CD8-positive, alpha-beta memory T cell (primary cell): ENCODE data around the gene VWCE. TPM values are rescaled to one million over a fixed set of nuclear protein-coding genes. Genes with fewer than 3 reads are reported as not detected.

Source experiments
- CTCF ChIA-PET: fragments of 350-600 bp; sonication (Branson Sonifier 250); formaldehyde crosslinking; loops from one replicate; lab custom pipeline; 2021; ENCODE audit warnings: antibody characterized with exemption; lab: Charles Lee
- POLR2A ChIA-PET: fragments of 350-600 bp; sonication (Branson Sonifier 250); formaldehyde crosslinking; loops from one replicate; lab custom pipeline; 2021; ENCODE audit warnings: antibody characterized with exemption; lab: Charles Lee
- DNase-seq, 5 donors: peaks; one replicate each; pipeline versions ENCODE4 v3.0.0 to v3.0.0-alpha.2; 2020 to 2022; ENCODE audit warnings: mixed read lengths in 1 of 5
- H3K27ac ChIP-seq: one replicate; pipeline ENCODE4 v1.7.0; 2013; ENCODE audit warnings: low read depth, mild to moderate bottlenecking, low read length, moderate library complexity
- H3K27me3 ChIP-seq: 2 replicates; pipeline ENCODE4 v1.7.0; 2013; ENCODE audit warnings: low read length, mild to moderate bottlenecking; ENCODE audit not compliant: insufficient read depth, poor library complexity, severe bottlenecking
- H3K36me3 ChIP-seq: 2 replicates; pipeline ENCODE4 v1.7.0; 2013; ENCODE audit warnings: mild to moderate bottlenecking, low read length, moderate library complexity; ENCODE audit not compliant: insufficient read depth
- H3K4me1 ChIP-seq: 2 replicates; pipeline ENCODE4 v1.7.0; 2013; ENCODE audit warnings: mild to moderate bottlenecking, low read length, moderate library complexity; ENCODE audit not compliant: insufficient read depth
- H3K4me3 ChIP-seq: 2 replicates; pipeline ENCODE4 v1.7.0; 2013; ENCODE audit warnings: mild to moderate bottlenecking, low read length
- H3K9me3 ChIP-seq: 2 replicates; pipeline ENCODE4 v1.7.0; 2013; ENCODE audit warnings: mild to moderate bottlenecking, low read length
- H3K27ac Mint-ChIP-seq, 8 donors: one replicate each; pipeline ENCODE4 v1.8.0; 2020 to 2021; ENCODE audit warnings: mixed read lengths in 8 of 8, mild to moderate bottlenecking in 6 of 8, inconsistent platforms in 3 of 8, moderate library complexity in 3 of 8
- H3K27me3 Mint-ChIP-seq, 2 donors: one replicate each; pipeline ENCODE4 v1.8.0; 2020 to 2021; ENCODE audit warnings: mixed read lengths in 2 of 2, mild to moderate bottlenecking in 1 of 2, moderate library complexity in 1 of 2
- H3K36me3 Mint-ChIP-seq, 3 donors: one replicate each; pipeline ENCODE4 v1.8.0; 2020 to 2021; ENCODE audit warnings: mixed read lengths in 3 of 3, inconsistent platforms in 1 of 3, mild to moderate bottlenecking in 1 of 3
- H3K4me1 Mint-ChIP-seq, 3 donors: one replicate each; pipeline ENCODE4 v1.8.0; 2020 to 2021; ENCODE audit warnings: mixed read lengths in 3 of 3, inconsistent platforms in 1 of 3, mild to moderate bottlenecking in 1 of 3
- H3K4me3 Mint-ChIP-seq, 7 donors: one replicate each; pipeline ENCODE4 v1.8.0; 2020 to 2021; ENCODE audit warnings: mixed read lengths in 7 of 7, mild to moderate bottlenecking in 6 of 7, moderate library complexity in 4 of 7, inconsistent platforms in 2 of 7
- H3K9me3 Mint-ChIP-seq, 5 donors: one replicate each; pipeline ENCODE4 v1.8.0; 2020 to 2022; ENCODE audit warnings: mixed read lengths in 5 of 5, mild to moderate bottlenecking in 3 of 5, moderate library complexity in 2 of 5, inconsistent platforms in 1 of 5
- polyA plus RNA-seq: library from polyadenylated mRNA; unstranded; fragments of 300-500 nt; fragmentation: Illumina TruSeq; gene quantifications from one replicate; pipeline ENCODE4 v1.2.3, GENCODE V29; 2021
- total RNA-seq, 2 experiments: library from RNA; stranded (reverse); gene quantifications; one replicate each; pipeline ENCODE4 v1.2.3, GENCODE V29; 2021

VWCE gene
- total RNA-seq = 10 to 100 TPM; 11.3 to 12.4 TPM
- polyA plus RNA-seq = not detected

GRCh38 chr11:61294717-61295595 is at the start of gene VWCE:
Gene VWCE (minus strand): TSS chr11:61295316. CDS start chr11:61295037, 279 bp downstream.
- no peak within 1 kb of the TSS for H3K27ac ChIP-seq
- H3K9me3 Mint-ChIP-seq = no peaks in the 10 kb centered on the region
- no peaks in the 10 kb centered on the region for H3K9me3 ChIP-seq
- H3K36me3 Mint-ChIP-seq = peaks cover 4 to 22% (median 5%) of the 10 kb centered on the region in 3 donors
- peak within 1 kb of the TSS in 2 of 8 donors; percentile 61 to 83 for H3K27ac Mint-ChIP-seq
- peaks cover 18% of the 10 kb centered on the region for H3K4me1 ChIP-seq
- peak within 1 kb of the TSS; percentile 76 to 86 (median 79) for H3K4me3 Mint-ChIP-seq
- H3K4me1 Mint-ChIP-seq = peaks cover 27 to 45% (median 42%) of the 10 kb centered on the region in 3 donors
- H3K4me3 ChIP-seq = peak within 1 kb of the TSS; percentile 43
- peaks cover 13% of the 10 kb centered on the region in 2 donors for H3K27me3 Mint-ChIP-seq
- peaks cover 4% of the 10 kb centered on the region for H3K27me3 ChIP-seq
- peak; percentile 31 to 69 (median 50) for DNase-seq
- CTCF ChIA-PET = interaction anchor here (1.4 kb wide), 1 partner anchor 41 kb away, joined by 4 read pairs; no protein-coding TSS in a partner anchor
- POLR2A ChIA-PET = interaction anchor here (0.5 to 0.8 kb wide), 2 partner anchors 38 to 79 kb away, joined by 3 to 4 read pairs; partner anchors contain the start of genes DDB1 and TKFC
- H3K36me3 ChIP-seq = peaks cover 5% of the 10 kb centered on the region

- Histone ChIP-seq H3K27ac (no peak overlapping the region), H3K27me3 (no peaks in the 10 kb centered on the region), H3K4me1 (no peaks in the 10 kb centered on the region), H3K36me3 (peaks cover 9% of the 10 kb centered on the region), H3K9me3 (no peaks in the 10 kb centered on the region), H3K4me3 (no peak overlapping the region)
- CTCF ChIA-PET = interaction anchor here (1.0 kb wide), 1 partner anchor 8 kb away, joined by 4 read pairs; no protein-coding TSS in a partner anchor
- Mint-ChIP-seq H3K4me1 (no peaks in the 10 kb centered on the region), H3K27ac (peak overlapping the region in 2 of 8 donors; percentile 45 to 75), H3K9me3 (peaks cover 0 to 1% (median 0%) of the 10 kb centered on the region in 5 donors), H3K36me3 (peaks cover 0 to 47% (median 8%) of the 10 kb centered on the region in 3 donors), H3K4me3 (no peak overlapping the region), H3K27me3 (no peaks in the 10 kb centered on the region)
- POLR2A ChIA-PET = no interaction called here
- no peak for DNase-seq
These were observed 49.0 kb upstream of the VWCE start for GRCh38 chr11:61343792-61344745.

- Histone ChIP-seq H3K27me3 (no peaks in the 10 kb centered on the region), H3K27ac (peak overlapping the region; percentile 18), H3K4me1 (no peaks in the 10 kb centered on the region), H3K36me3 (no peaks in the 10 kb centered on the region), H3K4me3 (no peak overlapping the region), H3K9me3 (no peaks in the 10 kb centered on the region)
- ChIA-PET POLR2A (no interaction called here), CTCF (interaction anchor here (1.2 kb wide), 1 partner anchor 43 kb away, joined by 5 read pairs; no protein-coding TSS in a partner anchor)
- no peak for DNase-seq
- H3K4me1 Mint-ChIP-seq = no peaks in the 10 kb centered on the region
- H3K36me3 Mint-ChIP-seq = peaks cover 0 to 36% (median 8%) of the 10 kb centered on the region in 3 donors
- H3K4me3 Mint-ChIP-seq = no peak overlapping the region
- H3K27me3 Mint-ChIP-seq = no peaks in the 10 kb centered on the region
- peaks cover 0 to 1% (median 0%) of the 10 kb centered on the region in 5 donors for H3K9me3 Mint-ChIP-seq
- H3K27ac Mint-ChIP-seq = peak overlapping the region in 1 of 8 donors; percentile 17
These were observed 47.2 kb upstream of the VWCE start for GRCh38 chr11:61342207-61342803.

GRCh38 chr11:61341706-61342105 is 46.6 kb upstream of the VWCE start:
- Histone ChIP-seq H3K27ac (peak overlapping the region; percentile 18), H3K4me1 (no peaks in the 10 kb centered on the region), H3K4me3 (no peak overlapping the region), H3K9me3 (no peaks in the 10 kb centered on the region), H3K36me3 (no peaks in the 10 kb centered on the region), H3K27me3 (no peaks in the 10 kb centered on the region)
- DNase-seq = no peak
- no peak overlapping the region for H3K4me3 Mint-ChIP-seq
- H3K27me3 Mint-ChIP-seq = no peaks in the 10 kb centered on the region
- ChIA-PET CTCF (interaction anchor here (1.2 kb wide), 1 partner anchor 43 kb away, joined by 5 read pairs; no protein-coding TSS in a partner anchor), POLR2A (no interaction called here)
- no peaks in the 10 kb centered on the region for H3K9me3 Mint-ChIP-seq
- H3K36me3 Mint-ChIP-seq = peaks cover 0 to 33% (median 8%) of the 10 kb centered on the region in 3 donors
- H3K27ac Mint-ChIP-seq = peak overlapping the region in 2 of 8 donors; percentile 17 to 70
- H3K4me1 Mint-ChIP-seq = peaks cover 0 to 4% (median 2%) of the 10 kb centered on the region in 3 donors

- Histone ChIP-seq H3K9me3 (no peaks in the 10 kb centered on the region), H3K4me3 (no peak overlapping the region), H3K27ac (no peak overlapping the region), H3K27me3 (no peaks in the 10 kb centered on the region), H3K36me3 (no peaks in the 10 kb centered on the region), H3K4me1 (peaks cover 5% of the 10 kb centered on the region)
- Mint-ChIP-seq H3K27me3 (no peaks in the 10 kb centered on the region), H3K4me1 (peaks cover 6 to 9% (median 7%) of the 10 kb centered on the region in 3 donors), H3K9me3 (no peaks in the 10 kb centered on the region), H3K36me3 (peaks cover 0 to 29% (median 8%) of the 10 kb centered on the region in 3 donors), H3K4me3 (no peak overlapping the region), H3K27ac (no peak overlapping the region)
- no peak for DNase-seq
- ChIA-PET CTCF (interaction anchor here (1.2 to 5.7 kb wide), 2 partner anchors 44 kb away, joined by 5 to 159 read pairs; no protein-coding TSS in a partner anchor), POLR2A (no interaction called here)
These were observed 45.9 kb upstream of the VWCE start for GRCh38 chr11:61340979-61341378.

GRCh38 chr11:61339490-61339878 is 44.4 kb upstream of the VWCE start:
- peak overlapping the region in 1 of 8 donors; percentile 46 for H3K27ac Mint-ChIP-seq
- no peak overlapping the region for H3K4me3 Mint-ChIP-seq
- POLR2A ChIA-PET = no interaction called here
- CTCF ChIA-PET = interaction anchor here (1.0 to 5.7 kb wide), 3 partner anchors 45 to 57 kb away, joined by 3 to 159 read pairs (median 3); partner anchors contain the start of gene TMEM216
- H3K36me3 Mint-ChIP-seq = peaks cover 0 to 24% (median 8%) of the 10 kb centered on the region in 3 donors
- DNase-seq = no peak
- H3K9me3 Mint-ChIP-seq = no peaks in the 10 kb centered on the region
- H3K27me3 Mint-ChIP-seq = no peaks in the 10 kb centered on the region
- no peak overlapping the region for H3K27ac ChIP-seq
- H3K27me3 ChIP-seq = no peaks in the 10 kb centered on the region
- no peaks in the 10 kb centered on the region for H3K36me3 ChIP-seq
- no peak overlapping the region for H3K4me3 ChIP-seq
- peaks cover 8 to 11% (median 9%) of the 10 kb centered on the region in 3 donors for H3K4me1 Mint-ChIP-seq
- peaks cover 8% of the 10 kb centered on the region for H3K4me1 ChIP-seq
- no peaks in the 10 kb centered on the region for H3K9me3 ChIP-seq
